Gastrocnemius medialis (tissue), 4 donors: ENCODE results near the gene MAPK12.

Experiments
- CTCF ChIP-seq, 5 experiments: fragments of 450-650 bp in 3 of 5; fragments of 200-600 bp in 2 of 5; sonication (generic) in 2 of 5; IDR thresholded peaks in 4 of 5; conservative IDR thresholded peaks in 1 of 5; 1 replicate in 4 of 5; 2 replicates in 1 of 5; pipeline ENCODE4 v1.5.1; 2016 to 2019; ENCODE audit warnings: antibody characterized with exemption in 5 of 5, mild to moderate bottlenecking in 3 of 5, moderate library complexity in 3 of 5
- POLR2A ChIP-seq, 2 donors: fragments of 450-650 bp; IDR thresholded peaks; one replicate each; pipeline ENCODE4 v1.6.1; 2017; ENCODE audit warnings: antibody characterized with exemption in 2 of 2, mild to moderate bottlenecking in 2 of 2, moderate library complexity in 2 of 2

GRCh38 chr22:50264946-50265669, 3.6 kb upstream of the MAPK12 start:
- no peak for TF ChIP-seq CTCF (IDR thresholded peaks at IDR 0.05 in 4 of 5, conservative IDR thresholded peaks at IDR 0.05 in 1 of 5)
- TF ChIP-seq POLR2A (IDR thresholded peaks at IDR 0.05), result no peak
